ENCODE results near the gene COG8. TPM values are rescaled to one million over a fixed set of nuclear protein-coding genes. Genes with fewer than 3 reads are reported as not detected.

COG8 gene
- total and polyA plus RNA-seq, 2 of the 8 experiments (the other 6 are each of a cell fraction or from before 2014, with no cell fraction given): 49.1 to 55.6 TPM

GRCh38 chr16:69386596-69386995 is 47.2 kb upstream of the COG8 start:
- Histone ChIP-seq H2BK120ac (replicated peaks; ENCODE audit: low read depth, low read length) (no peak overlapping the region), H2AK5ac (ENCODE audit: low read depth, low read length) (no peak overlapping the region), H3K4me1 (replicated peaks in 1 of 4; ENCODE audit: control insufficient read depth in 3 of 4, insufficient read depth in 4 of 4, low read length in 3 of 4) (no peaks in the 10 kb centered on the region; a peak in 1 of 7 replicates), H3K23ac (ENCODE audit: insufficient read length) (no peak overlapping the region), H4K20me1 (replicated peaks in 1 of 2; ENCODE audit: control insufficient read depth in 1 of 2, insufficient read depth in 2 of 2, low read length in 2 of 2) (no peaks in the 10 kb centered on the region), H3K4me3 (ENCODE audit: extremely low read depth in 1 of 4, insufficient read depth in 2 of 4, low read depth in 3 of 4, low read length in 4 of 4) (peak overlapping the region in 1 of 4 experiments; percentile 85; a peak in 1 of 8 replicates), H3K4ac (replicated peaks; ENCODE audit: insufficient read length, low read depth, low read length) (no peak overlapping the region), H2BK12ac (ENCODE audit: low read depth, low read length) (no peak overlapping the region), H2BK20ac (ENCODE audit: low read length) (no peak overlapping the region), H3K4me2 (ENCODE audit: insufficient read depth in 1 of 2, low read depth in 2 of 2, low read length in 2 of 2) (0 out of 4 replicates have a peak overlapping the region, but pooled peaks of 1 of the 2 experiments have one; percentile 67), H3K27me3 (replicated peaks in 1 of 4; ENCODE audit: control insufficient read depth in 3 of 4, extremely low read depth in 1 of 4, insufficient read depth in 3 of 4, low read length in 3 of 4) (no peaks in the 10 kb centered on the region), H2BK15ac (ENCODE audit: low read length) (no peak overlapping the region), H3K9me3 (ENCODE audit: insufficient read depth in 2 of 2, low read depth in 1 of 2, low read length in 1 of 2) (no peaks in the 10 kb centered on the region), H3K14ac (ENCODE audit: insufficient read length) (no peak overlapping the region), H3K79me1 (ENCODE audit: low read depth, low read length) (no peaks in the 10 kb centered on the region), H3K18ac (ENCODE audit: extremely low read depth, low read length) (no peak overlapping the region), H3K9ac (replicated peaks in 1 of 4; ENCODE audit: extremely low read depth in 1 of 4, low read depth in 3 of 4, low read length in 3 of 4) (no peak overlapping the region), H3K27ac (ENCODE audit: low read depth, low read length) (no peak overlapping the region), H3K23me2 (ENCODE audit: low read depth, low read length) (no peaks in the 10 kb centered on the region), H4K91ac (replicated peaks; ENCODE audit: insufficient read length, low read length) (no peak overlapping the region), H3K36me3 (ENCODE audit: control insufficient read depth in 2 of 4, insufficient read depth in 4 of 4, low read length in 3 of 4) (peaks cover 7 to 23% (median 15%) of the 10 kb centered on the region in 4 experiments; a peak in 7 of 8 replicates), H3K79me2 (ENCODE audit: control insufficient read depth in 1 of 2, insufficient read depth in 2 of 2, low read length in 2 of 2) (peaks cover 5 to 35% of the 10 kb centered on the region in 2 experiments), H2BK5ac (ENCODE audit: low read depth, low read length) (no peak overlapping the region), H4K8ac (ENCODE audit: extremely low read depth, insufficient read depth, low read length) (no peak overlapping the region), H4K5ac (ENCODE audit: insufficient read length, low read depth, low read length) (no peak overlapping the region), H3K56ac (replicated peaks; ENCODE audit: insufficient read length, low read depth, low read length) (no peak overlapping the region), H2AFZ (ENCODE audit: low read length) (no peak overlapping the region)
- CTCF ChIA-PET (ENCODE audit: partially characterized antibody): interaction anchor here (1.2 to 3.5 kb wide), 2 partner anchors 10 to 12 kb away, joined by 5 to 10 read pairs; no protein-coding TSS in a partner anchor
- WGBS, 2 experiments (ENCODE audit: extremely low coverage in 1 of 2, insufficient coverage in 1 of 2, insufficient read length in 1 of 2, insufficient replicate concordance in 2 of 2, low coverage in 1 of 2, low lambda C conversion rate in 2 of 2, missing lambda C conversion rate in 1 of 2): 100% methylated on average over 1 of the region's 1 CpG; no CpG with 5 or more reads in 1 of the 2 experiments
- DNase-seq (ENCODE audit: low read depth in 1 of 2, low spot score in 2 of 2): no peak
- TF ChIP-seq CTCF (IDR thresholded peaks at IDR 0.05; ENCODE audit: control extremely low read depth in 1 of 3, insufficient read depth in 1 of 3, low read depth in 1 of 3, low read length in 3 of 3): no peak
- no peak for TF ChIP-seq BRCA1 (IDR thresholded peaks at IDR 0.05; ENCODE audit: low read depth, low read length)
- no peak for TF ChIP-seq KDM1A (IDR thresholded peaks at IDR 0.05; ENCODE audit: borderline replicate concordance, low read length)
- no peak for TF ChIP-seq TEAD4 (IDR thresholded peaks at IDR 0.05; ENCODE audit: low read depth, low read length)
- no peak for TF ChIP-seq SP4 (IDR thresholded peaks at IDR 0.05; ENCODE audit: low read length)
- TF ChIP-seq SP1 (IDR thresholded peaks at IDR 0.05; ENCODE audit: low read depth, low read length): no peak
- no peak for TF ChIP-seq ATF2 (IDR thresholded peaks at IDR 0.05; ENCODE audit: low read length)
- POLR2A ChIA-PET (ENCODE audit: partially characterized antibody): interaction anchor here (0.6 to 2.5 kb wide), 5 partner anchors 12 to 368 kb away, joined by 3 to 8 read pairs (median 4); partner anchors contain the start of genes NOB1 and PDF
- no peak for FAIRE-seq
